Loucy (cell line): Measurements from ENCODE around the gene FITM2.

Experiments used
- CTCF ChIP-seq: fragments of 200-600 bp; sonication (generic); conservative IDR thresholded peaks from 2 replicates; pipeline ENCODE4 v1.5.1; 2014; ENCODE audit warnings: mild to moderate bottlenecking, antibody characterized with exemption, low read length
- EZH2phosphoT487 ChIP-seq: fragments of 200-600 bp; IDR thresholded peaks from 2 replicates; pipeline ENCODE4 v1.6.1; 2018; ENCODE audit warnings: antibody characterized with exemption, mild to moderate bottlenecking, moderate library complexity, borderline replicate concordance

DNA sequence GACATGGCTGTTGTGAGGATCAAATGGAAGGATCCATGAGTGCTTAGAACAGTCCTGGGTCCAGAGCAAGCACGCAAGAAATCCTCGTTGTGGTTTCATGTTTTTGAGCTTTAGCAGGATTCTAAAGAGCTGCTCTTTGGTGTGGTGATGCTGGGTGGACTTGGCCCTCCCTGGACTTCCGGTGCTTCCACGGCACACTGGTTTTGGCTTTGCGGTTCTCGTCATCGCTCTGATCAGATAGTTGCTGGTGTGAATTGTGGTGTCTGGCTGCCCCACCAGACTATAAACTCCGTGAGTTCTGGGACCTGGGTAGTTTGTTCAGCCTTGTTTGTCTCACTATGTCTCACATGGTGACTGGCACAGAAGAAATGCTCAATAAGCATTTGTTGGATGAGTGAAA lies 47.8 kb upstream of the FITM2 start:
- TF ChIP-seq CTCF, result no peak
- TF ChIP-seq EZH2phosphoT487, result no peak
